ENCODE results near the gene NNAT. TPM values are rescaled to one million over a fixed set of nuclear protein-coding genes. Genes with fewer than 3 reads are reported as not detected.
"Not testable (repeated sequence)": the region's sequence is repeated elsewhere in the genome, so short reads cannot be mapped to it uniquely, and the experiment has no call there.

Gene NNAT
- total and polyA plus RNA-seq, 4 donors: 0.38 to 2.6 TPM; not detected in 2

DNA sequence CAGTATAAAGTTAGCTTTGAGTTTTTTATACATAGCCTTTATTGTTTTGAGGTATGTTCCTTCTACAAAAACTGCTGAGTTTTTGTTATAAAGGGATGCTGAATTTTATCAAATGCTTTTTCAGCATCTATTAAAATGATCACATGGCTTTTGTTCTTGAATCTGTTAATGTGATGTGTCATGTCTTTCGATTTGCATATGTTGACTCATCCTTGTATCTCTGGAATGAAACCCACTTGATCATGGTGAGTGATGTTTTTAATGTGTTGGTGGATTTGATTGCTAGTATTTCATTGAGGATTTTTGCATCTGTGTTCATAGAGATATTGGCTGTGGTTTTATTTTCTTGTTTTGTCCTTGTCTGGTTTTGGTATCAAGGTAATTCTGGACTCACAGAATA, 31.4 kb downstream of the NNAT start:
- no peak overlapping the region for H3K4me3 ChIP-seq (ENCODE audit: low read length in 2 of 2)
- H3K27ac ChIP-seq (ENCODE audit: low read depth in 1 of 2, low read length in 2 of 2): no peak overlapping the region
- WGBS, 2 donors: 65 to 69% methylated on average over 1 of the region's 1 CpG
- H3K27me3 ChIP-seq (ENCODE audit: control insufficient read depth in 1 of 2, insufficient read depth in 2 of 2, low read length in 1 of 2): no peaks in the 10 kb centered on the region
- H3K36me3 ChIP-seq (ENCODE audit: control insufficient read depth in 1 of 2, insufficient read depth in 2 of 2, low read length in 1 of 2): no peaks in the 10 kb centered on the region
- H3K4me1 ChIP-seq (ENCODE audit: control insufficient read depth in 1 of 2, insufficient read depth in 2 of 2, low read length in 2 of 2): no peaks in the 10 kb centered on the region
- H3K9me3 ChIP-seq (ENCODE audit: control insufficient read depth, low read length): no peaks in the 10 kb centered on the region
- intact Hi-C loops (cut with DNase I): no loop called here
- no peak for ATAC-seq (ENCODE audit: low FRiP score)
- no peak for DNase-seq

DNA sequence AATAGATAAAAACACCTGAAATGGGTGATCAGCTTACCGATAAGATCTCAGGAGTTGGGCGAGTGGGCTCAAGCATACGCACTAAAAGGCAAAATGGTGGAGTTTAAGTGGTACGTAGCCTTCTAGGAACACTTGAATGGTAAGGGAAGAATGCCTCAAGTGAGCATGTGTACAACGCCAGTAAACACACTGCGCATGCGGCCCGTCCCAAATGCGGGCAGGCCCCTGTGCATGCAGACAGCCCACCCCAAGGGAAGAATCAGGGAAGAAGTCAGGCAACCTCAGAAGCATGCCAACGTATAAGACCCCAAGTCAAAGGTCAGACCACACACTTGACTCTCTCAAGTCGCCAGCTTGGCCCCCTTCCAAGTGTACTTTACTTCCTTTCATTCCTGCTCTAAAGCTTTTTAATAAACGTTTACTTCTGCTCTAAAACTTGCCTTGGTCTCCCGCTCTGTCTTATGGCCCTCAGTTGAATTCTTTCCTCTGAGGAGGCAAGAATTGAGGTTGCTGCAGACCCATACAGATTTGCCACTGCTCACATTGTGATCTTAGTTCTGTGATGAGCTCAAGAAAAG, 33.8 kb downstream of the NNAT start:
- intact Hi-C loops (cut with DNase I); H3K36me3 ChIP-seq (ENCODE audit: control insufficient read depth in 1 of 2, insufficient read depth in 2 of 2, low read length in 1 of 2); H3K9me3 ChIP-seq (ENCODE audit: control insufficient read depth, low read length); ATAC-seq (ENCODE audit: low FRiP score); DNase-seq; H3K4me3 ChIP-seq (ENCODE audit: low read length in 2 of 2); H3K27me3 ChIP-seq (ENCODE audit: control insufficient read depth in 1 of 2, insufficient read depth in 2 of 2, low read length in 1 of 2); H3K4me1 ChIP-seq (ENCODE audit: control insufficient read depth in 1 of 2, insufficient read depth in 2 of 2, low read length in 2 of 2); H3K27ac ChIP-seq (ENCODE audit: low read depth in 1 of 2, low read length in 2 of 2): not testable (repeated sequence)
- 75% methylated on average over 13 of the region's 13 CpGs for WGBS, 2 donors

DNA sequence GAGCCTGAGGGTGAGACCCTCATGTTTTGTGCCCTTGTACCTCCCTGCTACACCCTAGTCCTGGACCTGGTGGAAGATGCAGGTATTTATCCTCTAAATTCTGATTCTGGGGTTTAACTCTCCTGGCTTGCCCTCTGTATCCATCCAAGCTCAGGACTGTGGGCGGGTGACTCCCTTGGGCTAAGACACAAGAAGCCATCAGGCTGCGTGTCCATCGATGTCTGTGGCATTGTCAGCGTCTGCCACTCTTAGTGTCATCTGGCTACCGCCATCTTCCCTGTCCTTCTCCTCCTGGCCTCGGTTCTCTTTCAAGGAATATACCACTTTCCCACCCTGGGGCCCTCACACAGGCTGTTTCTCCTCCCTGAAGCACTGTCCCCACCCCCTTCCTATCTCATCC, 35.5 kb downstream of the NNAT start:
- DNase-seq (no peak), ATAC-seq (ENCODE audit: low FRiP score) (no peak)
- H3K36me3 ChIP-seq (ENCODE audit: control insufficient read depth in 1 of 2, insufficient read depth in 2 of 2, low read length in 1 of 2): no peaks in the 10 kb centered on the region
- H3K27ac ChIP-seq (ENCODE audit: low read depth in 1 of 2, low read length in 2 of 2): no peak overlapping the region
- intact Hi-C loops (cut with DNase I): no loop called here
- no peaks in the 10 kb centered on the region for H3K9me3 ChIP-seq (ENCODE audit: control insufficient read depth, low read length)
- H3K4me1 ChIP-seq (ENCODE audit: control insufficient read depth in 1 of 2, insufficient read depth in 2 of 2, low read length in 2 of 2): no peaks in the 10 kb centered on the region
- H3K4me3 ChIP-seq (ENCODE audit: low read length in 2 of 2): no peak overlapping the region
- no peaks in the 10 kb centered on the region for H3K27me3 ChIP-seq (ENCODE audit: control insufficient read depth in 1 of 2, insufficient read depth in 2 of 2, low read length in 1 of 2)
- 84 to 87% methylated on average over 6 of the region's 6 CpGs for WGBS, 2 donors

DNA sequence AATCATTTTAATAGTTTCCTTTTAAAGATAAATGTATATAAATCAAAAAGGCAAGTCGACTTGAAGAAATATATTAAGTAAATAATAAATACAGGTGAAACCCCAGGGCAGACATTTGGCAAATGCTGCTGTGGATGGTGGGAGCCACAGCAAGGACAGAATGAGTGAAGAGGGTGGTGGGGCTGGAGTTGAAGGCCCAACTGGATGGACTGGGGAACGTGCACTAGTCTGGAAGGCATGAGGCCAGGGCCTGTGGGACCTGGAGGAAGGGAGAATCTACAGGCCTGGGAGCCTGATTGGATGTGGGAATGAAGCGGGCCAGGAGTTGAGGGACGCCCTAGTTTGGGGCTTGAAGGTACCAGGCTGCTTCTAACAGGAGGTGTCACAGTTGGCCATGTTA, 37.3 kb downstream of the NNAT start:
- DNase-seq: no peak

GRCh38 chr20:37558779-37559178, 37.7 kb downstream of the NNAT start:
- ATAC-seq (ENCODE audit: low FRiP score): no peak

More for the DNA sequence above, 37.3 kb downstream of the NNAT start:
- Histone ChIP-seq H3K27me3 (ENCODE audit: control insufficient read depth in 1 of 2, insufficient read depth in 2 of 2, low read length in 1 of 2) (no peaks in the 10 kb centered on the region), H3K9me3 (ENCODE audit: control insufficient read depth, low read length) (no peaks in the 10 kb centered on the region), H3K36me3 (ENCODE audit: control insufficient read depth in 1 of 2, insufficient read depth in 2 of 2, low read length in 1 of 2) (no peaks in the 10 kb centered on the region), H3K4me1 (ENCODE audit: control insufficient read depth in 1 of 2, insufficient read depth in 2 of 2, low read length in 2 of 2) (no peaks in the 10 kb centered on the region), H3K27ac (ENCODE audit: low read depth in 1 of 2, low read length in 2 of 2) (no peak overlapping the region), H3K4me3 (ENCODE audit: low read length in 2 of 2) (no peak overlapping the region)
- intact Hi-C loops (cut with DNase I): no loop called here
- no peak for ATAC-seq (ENCODE audit: low FRiP score)
- 75 to 78% methylated on average over 4 of the region's 4 CpGs for WGBS, 2 donors

GRCh38 chr20:37559312-37560027, 38.4 kb downstream of the NNAT start:
- no peaks in the 10 kb centered on the region for H3K9me3 ChIP-seq (ENCODE audit: control insufficient read depth, low read length)
- H3K27ac ChIP-seq (ENCODE audit: low read depth in 1 of 2, low read length in 2 of 2): no peak overlapping the region
- no peaks in the 10 kb centered on the region for H3K36me3 ChIP-seq (ENCODE audit: control insufficient read depth in 1 of 2, insufficient read depth in 2 of 2, low read length in 1 of 2)
- no peak for DNase-seq
- no peak for ATAC-seq (ENCODE audit: low FRiP score)
- no peak overlapping the region for H3K4me3 ChIP-seq (ENCODE audit: low read length in 2 of 2)
- no peaks in the 10 kb centered on the region for H3K27me3 ChIP-seq (ENCODE audit: control insufficient read depth in 1 of 2, insufficient read depth in 2 of 2, low read length in 1 of 2)
- no peaks in the 10 kb centered on the region for H3K4me1 ChIP-seq (ENCODE audit: control insufficient read depth in 1 of 2, insufficient read depth in 2 of 2, low read length in 2 of 2)
- 90 to 91% methylated on average over 11 of the region's 11 CpGs for WGBS, 2 donors
- intact Hi-C loops (cut with DNase I): loop anchor here in 1 of 2 donors (5.0 to 10.0 kb wide), 2 partner anchors 663 to 765 kb away; no protein-coding TSS in a partner anchor

More at GRCh38 chr20:37558779-37559178, 37.7 kb downstream of the NNAT start:
- WGBS, 2 donors: 79 to 84% methylated on average over 4 of the region's 4 CpGs
- no peak for DNase-seq
- intact Hi-C loops (cut with DNase I): no loop called here
- no peaks in the 10 kb centered on the region for H3K4me1 ChIP-seq (ENCODE audit: control insufficient read depth in 1 of 2, insufficient read depth in 2 of 2, low read length in 2 of 2)
- no peaks in the 10 kb centered on the region for H3K9me3 ChIP-seq (ENCODE audit: control insufficient read depth, low read length)
- H3K27ac ChIP-seq (ENCODE audit: low read depth in 1 of 2, low read length in 2 of 2): no peak overlapping the region
- H3K36me3 ChIP-seq (ENCODE audit: control insufficient read depth in 1 of 2, insufficient read depth in 2 of 2, low read length in 1 of 2): no peaks in the 10 kb centered on the region
- H3K27me3 ChIP-seq (ENCODE audit: control insufficient read depth in 1 of 2, insufficient read depth in 2 of 2, low read length in 1 of 2): no peaks in the 10 kb centered on the region
- no peak overlapping the region for H3K4me3 ChIP-seq (ENCODE audit: low read length in 2 of 2)

DNA sequence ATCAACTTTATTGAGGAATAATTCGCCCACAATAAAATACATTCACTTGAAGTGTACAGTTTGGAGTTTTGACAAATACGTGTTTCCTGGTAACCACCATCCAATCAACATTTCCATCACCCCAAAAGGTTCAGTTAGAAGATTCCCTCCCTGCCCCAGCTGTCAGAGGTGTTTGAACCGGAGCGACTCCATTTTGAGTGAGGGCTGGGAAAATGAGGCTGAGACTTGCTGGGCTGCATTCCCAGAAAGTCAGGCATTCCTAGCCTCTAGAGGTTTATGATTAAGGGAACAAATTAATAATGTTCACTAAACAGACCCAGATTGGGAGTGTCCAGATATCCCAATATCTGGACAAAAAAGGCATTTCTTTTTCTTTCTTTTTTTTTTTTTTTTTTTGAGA, 39.6 kb downstream of the NNAT start:
- no peak for DNase-seq
- intact Hi-C loops (cut with DNase I): loop anchor here in 1 of 2 donors (5.0 to 10.0 kb wide), 2 partner anchors 662 to 764 kb away; no protein-coding TSS in a partner anchor
- H3K27me3 ChIP-seq (ENCODE audit: control insufficient read depth in 1 of 2, insufficient read depth in 2 of 2, low read length in 1 of 2): no peaks in the 10 kb centered on the region
- no peaks in the 10 kb centered on the region for H3K4me1 ChIP-seq (ENCODE audit: control insufficient read depth in 1 of 2, insufficient read depth in 2 of 2, low read length in 2 of 2)
- no peak overlapping the region for H3K27ac ChIP-seq (ENCODE audit: low read depth in 1 of 2, low read length in 2 of 2)
- ATAC-seq (ENCODE audit: low FRiP score): no peak
- no peaks in the 10 kb centered on the region for H3K36me3 ChIP-seq (ENCODE audit: control insufficient read depth in 1 of 2, insufficient read depth in 2 of 2, low read length in 1 of 2)
- H3K9me3 ChIP-seq (ENCODE audit: control insufficient read depth, low read length): no peaks in the 10 kb centered on the region
- no peak overlapping the region for H3K4me3 ChIP-seq (ENCODE audit: low read length in 2 of 2)
- 53 to 59% methylated on average over 4 of the region's 4 CpGs for WGBS, 2 donors

DNA sequence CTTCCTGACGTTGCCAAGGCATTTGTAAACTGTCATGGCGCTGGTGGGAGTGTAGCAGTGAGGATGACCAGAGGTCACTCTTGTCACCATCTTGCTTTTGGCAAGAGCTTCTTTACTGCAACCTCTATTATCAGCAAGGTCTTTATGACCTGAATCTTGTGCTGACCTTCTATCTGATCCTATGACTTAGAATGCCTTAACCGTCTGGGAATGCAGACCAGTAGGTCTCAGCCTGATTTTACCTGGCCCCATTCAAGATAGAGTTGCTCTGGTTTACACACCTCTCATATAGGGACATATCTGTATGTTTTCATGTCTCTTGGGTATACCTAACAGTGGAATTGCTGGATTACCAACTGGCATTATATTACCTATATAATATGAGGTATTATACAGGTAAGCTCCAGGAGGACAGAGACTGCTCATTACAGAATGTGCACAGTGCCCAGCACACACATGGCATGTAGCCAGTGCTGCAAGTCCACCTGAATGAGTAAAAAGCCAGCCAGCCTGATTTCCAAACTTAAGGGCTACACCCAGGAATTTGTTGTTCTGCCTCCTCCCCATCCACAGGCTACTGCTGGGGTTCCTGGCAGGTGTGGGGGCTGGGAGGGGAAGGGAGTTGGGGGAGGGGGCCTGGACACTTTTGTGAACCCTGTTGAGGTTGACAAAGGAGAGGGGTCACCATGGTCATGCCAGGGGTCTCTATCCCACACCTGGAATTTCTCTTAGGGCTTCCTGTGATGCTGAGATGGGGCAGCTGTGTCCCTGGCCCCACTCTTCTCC, 41.8 kb downstream of the NNAT start:
- DNase-seq (no peak), ATAC-seq (ENCODE audit: low FRiP score) (no peak)
- Histone ChIP-seq H3K27ac (ENCODE audit: low read depth in 1 of 2, low read length in 2 of 2) (no peak overlapping the region), H3K4me3 (ENCODE audit: low read length in 2 of 2) (no peak overlapping the region), H3K36me3 (ENCODE audit: control insufficient read depth in 1 of 2, insufficient read depth in 2 of 2, low read length in 1 of 2) (no peaks in the 10 kb centered on the region), H3K4me1 (ENCODE audit: control insufficient read depth in 1 of 2, insufficient read depth in 2 of 2, low read length in 2 of 2) (no peaks in the 10 kb centered on the region), H3K9me3 (ENCODE audit: control insufficient read depth, low read length) (no peaks in the 10 kb centered on the region), H3K27me3 (ENCODE audit: control insufficient read depth in 1 of 2, insufficient read depth in 2 of 2, low read length in 1 of 2) (no peaks in the 10 kb centered on the region)
- WGBS, 2 donors: 60 to 64% methylated on average over 3 of the region's 3 CpGs
- intact Hi-C loops (cut with DNase I): loop anchor here (2.0 to 10.0 kb wide), 3 partner anchors 430 to 762 kb away; no protein-coding TSS in a partner anchor

Data from aorta (tissue), 5 donors.